Measurements from ENCODE around the gene NUP93.
"Not testable (repeated sequence)": the region's sequence is repeated elsewhere in the genome, so short reads cannot be mapped to it uniquely, and the experiment has no call there.

Gene NUP93

GRCh38 chr16:56697456-56698155 lies 32.3 kb upstream of the NUP93 start:
- Mint-ChIP-seq H3K4me3 (no peak overlapping the region), H3K27me3 (no peaks in the 10 kb centered on the region), H3K4me1 (peaks cover 9% of the 10 kb centered on the region), H3K36me3 (ENCODE audit: low read depth) (no peaks in the 10 kb centered on the region), H3K27ac (no peak overlapping the region), H3K9me3 (peaks cover 5% of the 10 kb centered on the region)
- no peak for ATAC-seq
- no peak for DNase-seq

GRCh38 chr16:56700195-56700594 lies 29.7 kb upstream of the NUP93 start:
- H3K4me1 Mint-ChIP-seq, result peaks cover 9% of the 10 kb centered on the region
- H3K9me3 Mint-ChIP-seq, result peaks cover 5% of the 10 kb centered on the region
- no peak overlapping the region for H3K4me3 Mint-ChIP-seq
- H3K36me3 Mint-ChIP-seq (ENCODE audit: low read depth), result no peaks in the 10 kb centered on the region
- no peak for DNase-seq
- H3K27me3 Mint-ChIP-seq, result no peaks in the 10 kb centered on the region
- ATAC-seq, result no peak
- H3K27ac Mint-ChIP-seq, result no peak overlapping the region

- peaks cover 9% of the 10 kb centered on the region for H3K4me1 Mint-ChIP-seq
- H3K27me3 Mint-ChIP-seq, result no peaks in the 10 kb centered on the region
- DNase-seq (no peak), ATAC-seq (no peak)
- H3K27ac Mint-ChIP-seq, result no peak overlapping the region
- H3K36me3 Mint-ChIP-seq (ENCODE audit: low read depth), result no peaks in the 10 kb centered on the region
- H3K9me3 Mint-ChIP-seq, result peaks cover 5% of the 10 kb centered on the region
- no peak overlapping the region for H3K4me3 Mint-ChIP-seq
These were observed 29.3 kb upstream of the NUP93 start for GRCh38 chr16:56700631-56701030.

- Mint-ChIP-seq H3K36me3 (ENCODE audit: low read depth) (no peaks in the 10 kb centered on the region), H3K27ac (no peak overlapping the region), H3K9me3 (peaks cover 5% of the 10 kb centered on the region), H3K27me3 (no peaks in the 10 kb centered on the region), H3K4me1 (peaks cover 9% of the 10 kb centered on the region), H3K4me3 (no peak overlapping the region)
- DNase-seq (no peak), ATAC-seq (no peak)
These were observed 28.4 kb upstream of the NUP93 start for GRCh38 chr16:56701534-56701933.

GRCh38 chr16:56702836-56703235 lies 27.1 kb upstream of the NUP93 start:
- ATAC-seq (no peak), DNase-seq (no peak)
- Mint-ChIP-seq H3K36me3 (ENCODE audit: low read depth) (no peaks in the 10 kb centered on the region), H3K4me1 (peaks cover 12% of the 10 kb centered on the region), H3K27me3 (no peaks in the 10 kb centered on the region), H3K4me3 (no peak overlapping the region), H3K9me3 (no peaks in the 10 kb centered on the region), H3K27ac (no peak overlapping the region)

GRCh38 chr16:56708525-56709442 lies 21.1 kb upstream of the NUP93 start:
- Mint-ChIP-seq H3K27me3 (no peaks in the 10 kb centered on the region), H3K4me1 (peaks cover 30% of the 10 kb centered on the region), H3K9me3 (no peaks in the 10 kb centered on the region), H3K4me3 (peak overlapping the region; percentile 49), H3K36me3 (ENCODE audit: low read depth) (no peaks in the 10 kb centered on the region), H3K27ac (peak overlapping the region; percentile 65)
- peak; percentile 38 for ATAC-seq
- DNase-seq, result peak; percentile 19

- peak; percentile 14 for DNase-seq
- peak; percentile 33 for ATAC-seq
- Mint-ChIP-seq H3K27me3 (no peaks in the 10 kb centered on the region), H3K36me3 (ENCODE audit: low read depth) (no peaks in the 10 kb centered on the region), H3K4me3 (peak overlapping the region; percentile 49), H3K4me1 (peaks cover 30% of the 10 kb centered on the region), H3K9me3 (no peaks in the 10 kb centered on the region), H3K27ac (peak overlapping the region; percentile 65)
These were observed 20.4 kb upstream of the NUP93 start for GRCh38 chr16:56709443-56710040.

- DNase-seq (no peak), ATAC-seq (peak; percentile 17)
- no peaks in the 10 kb centered on the region for H3K27me3 Mint-ChIP-seq
- peaks cover 30% of the 10 kb centered on the region for H3K4me1 Mint-ChIP-seq
- H3K9me3 Mint-ChIP-seq, result no peaks in the 10 kb centered on the region
- peak overlapping the region; percentile 27 for H3K27ac Mint-ChIP-seq
- no peaks in the 10 kb centered on the region for H3K36me3 Mint-ChIP-seq (ENCODE audit: low read depth)
- peak overlapping the region; percentile 49 for H3K4me3 Mint-ChIP-seq
These were observed 19.7 kb upstream of the NUP93 start for GRCh38 chr16:56710181-56710737.

- DNase-seq (no peak), ATAC-seq (no peak)
- Mint-ChIP-seq H3K4me1 (peaks cover 30% of the 10 kb centered on the region), H3K36me3 (ENCODE audit: low read depth) (no peaks in the 10 kb centered on the region), H3K4me3 (no peak overlapping the region), H3K27me3 (no peaks in the 10 kb centered on the region), H3K27ac (no peak overlapping the region), H3K9me3 (no peaks in the 10 kb centered on the region)
These were observed 18.1 kb upstream of the NUP93 start for GRCh38 chr16:56711862-56712261.

- no peaks in the 10 kb centered on the region for H3K36me3 Mint-ChIP-seq (ENCODE audit: low read depth)
- DNase-seq (no peak), ATAC-seq (no peak)
- peaks cover 20% of the 10 kb centered on the region for H3K4me1 Mint-ChIP-seq
- no peaks in the 10 kb centered on the region for H3K27me3 Mint-ChIP-seq
- H3K27ac Mint-ChIP-seq, result no peak overlapping the region
- H3K9me3 Mint-ChIP-seq, result no peaks in the 10 kb centered on the region
- H3K4me3 Mint-ChIP-seq, result no peak overlapping the region
These were observed 16.1 kb upstream of the NUP93 start for GRCh38 chr16:56713794-56714193.

GRCh38 chr16:56715126-56715525 lies 14.8 kb upstream of the NUP93 start:
- H3K27me3 Mint-ChIP-seq, result no peaks in the 10 kb centered on the region
- no peak for ATAC-seq
- DNase-seq, result no peak
- H3K4me3 Mint-ChIP-seq, result no peak overlapping the region
- no peaks in the 10 kb centered on the region for H3K9me3 Mint-ChIP-seq
- no peak overlapping the region for H3K27ac Mint-ChIP-seq
- peaks cover 6% of the 10 kb centered on the region for H3K4me1 Mint-ChIP-seq
- no peaks in the 10 kb centered on the region for H3K36me3 Mint-ChIP-seq (ENCODE audit: low read depth)

- Mint-ChIP-seq H3K4me3 (no peak overlapping the region), H3K9me3 (no peaks in the 10 kb centered on the region), H3K27ac (no peak overlapping the region), H3K36me3 (ENCODE audit: low read depth) (no peaks in the 10 kb centered on the region), H3K4me1 (no peaks in the 10 kb centered on the region), H3K27me3 (no peaks in the 10 kb centered on the region)
- ATAC-seq, result no peak
- no peak for DNase-seq
These were observed 13.2 kb upstream of the NUP93 start for GRCh38 chr16:56716761-56717160.

GRCh38 chr16:56717532-56717931 lies 12.4 kb upstream of the NUP93 start:
- H3K4me1 Mint-ChIP-seq; H3K9me3 Mint-ChIP-seq; H3K27me3 Mint-ChIP-seq; H3K36me3 Mint-ChIP-seq (ENCODE audit: low read depth); H3K4me3 Mint-ChIP-seq; ATAC-seq; H3K27ac Mint-ChIP-seq; DNase-seq: not testable (repeated sequence)

GRCh38 chr16:56722200-56722842 lies 7.6 kb upstream of the NUP93 start:
- Mint-ChIP-seq H3K27ac (no peak overlapping the region), H3K9me3 (no peaks in the 10 kb centered on the region), H3K4me3 (no peak overlapping the region), H3K36me3 (ENCODE audit: low read depth) (no peaks in the 10 kb centered on the region), H3K4me1 (no peaks in the 10 kb centered on the region), H3K27me3 (no peaks in the 10 kb centered on the region)
- DNase-seq, result no peak
- peak; percentile 54 for ATAC-seq
